Endothelial cell of umbilical vein (primary cell): Measurements from ENCODE around the gene BTBD19. TPM values are rescaled to one million over a fixed set of nuclear protein-coding genes. Genes with fewer than 3 reads are reported as not detected.
A peak's percentile ranks its signal among the peaks of the same experiment; 100 is the strongest.

Experiments
- BruUV-seq: library from RNA; stranded (reverse); fragments of 400-500 nt; replicated peaks from 2 replicates; lab custom pipeline; 2021; lab: Mats Ljungman, UMichigan
- CTCF ChIA-PET: fragments of 300-600, 350-600 bp; sonication (Branson Sonifier 250); formaldehyde crosslinking; loops from one replicate; lab custom pipeline; 2021; ENCODE audit warnings: antibody characterized with exemption, inconsistent platforms; lab: Charles Lee
- POLR2A ChIA-PET: fragments of 300-600, 350-600 bp; sonication (Branson Sonifier 250); formaldehyde crosslinking; loops from one replicate; lab custom pipeline; 2021; ENCODE audit warnings: antibody characterized with exemption, inconsistent platforms; lab: Charles Lee
- DNase-seq: peaks from one replicate; pipeline ENCODE4 v3.0.0-alpha.2; 2011; ENCODE audit warnings: low read depth, low spot score
- FAIRE-seq: peaks from 2 replicates; lab custom pipeline; 2011; peaks lifted over from hg19 to GRCh38; lab: Jason Lieb, UNC
- H2AFZ ChIP-seq: 2 replicates; pipeline ENCODE4 v1.6.0; 2012; ENCODE audit warnings: low read depth, low read length, control low read depth, inconsistent platforms
- H3K27ac ChIP-seq: 2 replicates; pipeline ENCODE4 v1.5.1; 2011; ENCODE audit warnings: low read depth, mild to moderate bottlenecking, control low read depth, low read length, moderate library complexity; ENCODE audit not compliant: insufficient read depth
- H3K27me3 ChIP-seq, 2 experiments: 2 replicates each; pipeline versions ENCODE4 v1.6.0 to v1.6.1; 2011; ENCODE audit warnings: low read length in 2 of 2, mixed read lengths in 1 of 2; ENCODE audit not compliant: control insufficient read depth in 2 of 2, insufficient read depth in 2 of 2
- H3K36me3 ChIP-seq, 2 experiments: 2 replicates in 1 of 2; 3 replicates in 1 of 2; pipeline ENCODE4 v1.5.1; 2011; ENCODE audit warnings: low read length in 2 of 2, mild to moderate bottlenecking in 1 of 2, moderate library complexity in 1 of 2; ENCODE audit not compliant: control insufficient read depth in 2 of 2, insufficient read depth in 2 of 2; ENCODE audit errors: extremely low read depth in 1 of 2
- H3K4me1 ChIP-seq: 3 replicates; pipeline ENCODE4 v1.5.1; 2011; ENCODE audit warnings: mild to moderate bottlenecking, low read length; ENCODE audit not compliant: control insufficient read depth, insufficient read depth; ENCODE audit errors: extremely low read depth
- H3K4me2 ChIP-seq: 2 replicates; pipeline ENCODE4 v1.6.1; 2011; ENCODE audit warnings: low read length, control low read depth, mixed read lengths; ENCODE audit not compliant: insufficient read depth
- H3K4me3 ChIP-seq, 3 experiments: fragments of 200-600 bp in 1 of 3; sonication (generic), shearing (Covaris generic) in 1 of 3; replicated peaks in 1 of 3; 2 replicates each; pipeline ENCODE4 v1.5.1; 2011 to 2016; ENCODE audit warnings: control low read depth in 3 of 3, low read length in 3 of 3, mild to moderate bottlenecking in 2 of 3, inconsistent platforms in 1 of 3, low read depth in 1 of 3, moderate library complexity in 1 of 3; ENCODE audit not compliant: insufficient read depth in 1 of 3
- H3K79me2 ChIP-seq: 2 replicates; pipeline ENCODE4 v1.6.0; 2012; ENCODE audit warnings: low read length, inconsistent platforms; ENCODE audit not compliant: control insufficient read depth, insufficient read depth
- H3K9ac ChIP-seq: replicated peaks from 2 replicates; pipeline ENCODE3; 2011; ENCODE audit warnings: low read length, control low read depth; ENCODE audit not compliant: insufficient read depth; ENCODE audit errors: extremely low read depth
- H3K9me1 ChIP-seq: replicated peaks from 3 replicates; pipeline ENCODE4 v1.6.0; 2011; ENCODE audit warnings: mild to moderate bottlenecking, low read length; ENCODE audit not compliant: control insufficient read depth, insufficient read depth; ENCODE audit errors: extremely low read depth
- H3K9me3 ChIP-seq: replicated peaks from 2 replicates; pipeline ENCODE4 v1.5.1; 2012; ENCODE audit warnings: low read length, inconsistent platforms; ENCODE audit not compliant: control insufficient read depth, insufficient read depth
- H4K20me1 ChIP-seq: replicated peaks from 2 replicates; pipeline ENCODE3; 2011; ENCODE audit warnings: mild to moderate bottlenecking, low read length; ENCODE audit not compliant: control insufficient read depth, insufficient read depth; ENCODE audit errors: extremely low read depth
- CTCF ChIP-seq, 2 donors: IDR thresholded peaks; 1 replicate in 1 of 2; 2 replicates in 1 of 2; pipeline ENCODE4 v1.5.1; 2011; ENCODE audit warnings: low read length in 2 of 2, mild to moderate bottlenecking in 2 of 2, moderate library complexity in 2 of 2, control low read depth in 1 of 2, inconsistent platforms in 1 of 2, low read depth in 1 of 2; ENCODE audit not compliant: insufficient read depth in 1 of 2; ENCODE audit errors: extremely low read depth in 1 of 2
- EZH2 ChIP-seq: IDR thresholded peaks from 2 replicates; pipeline ENCODE4 v1.6.1; 2012; ENCODE audit warnings: borderline replicate concordance, low read depth, mild to moderate bottlenecking, moderate library complexity, low read length, inconsistent platforms; ENCODE audit not compliant: severe bottlenecking
- FOS ChIP-seq: IDR thresholded peaks from 2 replicates; pipeline ENCODE4 v1.6.1; 2011; ENCODE audit warnings: mild to moderate bottlenecking, low read length, moderate library complexity, borderline replicate concordance; ENCODE audit not compliant: insufficient read depth
- GATA2 ChIP-seq: IDR thresholded peaks from 2 replicates; pipeline ENCODE4 v1.7.0; 2011; ENCODE audit warnings: low read depth, mild to moderate bottlenecking, moderate library complexity, mixed read lengths, low read length; ENCODE audit not compliant: insufficient read length, insufficient read depth
- JUN ChIP-seq: IDR thresholded peaks from 2 replicates; pipeline ENCODE4 v1.6.1; 2011; ENCODE audit warnings: borderline replicate concordance, low read depth; ENCODE audit not compliant: insufficient read length, insufficient read depth
- MAX ChIP-seq: IDR thresholded peaks from 2 replicates; pipeline ENCODE4 v1.6.1; 2011; ENCODE audit not compliant: insufficient read depth, insufficient read length
- MYC ChIP-seq: IDR thresholded peaks from one replicate; pipeline ENCODE4 v1.6.1; 2011; ENCODE audit warnings: mild to moderate bottlenecking, low read depth, low read length
- POLR2A ChIP-seq: IDR thresholded peaks from 2 replicates; pipeline ENCODE4 v1.6.1; 2012; ENCODE audit warnings: low read depth, mild to moderate bottlenecking, control low read depth, low read length
- POLR2AphosphoS5 ChIP-seq: IDR thresholded peaks from 2 replicates; pipeline ENCODE4 v1.6.1; 2012; ENCODE audit warnings: low read depth, mild to moderate bottlenecking, control low read depth, low read length, moderate library complexity; ENCODE audit not compliant: insufficient read depth
- dilution Hi-C: fragments of 300-500 bp; cut with MboI; formaldehyde crosslinking; loops from one replicate; pipeline ENCODE4 v1.15.0; 2019; ENCODE audit warnings: low sequenced_read_pairs; ENCODE audit not compliant: extremely low pct_ligation_motif_present
- intact Hi-C: fragments of 100-400 bp; cut with micrococcal nuclease; formaldehyde crosslinking; loops from one replicate; pipeline ENCODE4 v1.10.0; 2022
- polyA plus RNA-seq, 4 experiments: library from polyadenylated mRNA; depleted of rRNA in 3 of 4; stranded (reverse) in 3 of 4; unstranded in 1 of 4; fragments of >200 nt; gene quantifications; 2 replicates each; pipeline versions ENCODE4 v1.2.1 to v1.2.3, GENCODE V29; 2011 to 2012; ENCODE audit warnings: missing spikeins in 1 of 4
- total RNA-seq: library from RNA; stranded (reverse); gene quantifications from 2 replicates; pipeline ENCODE4 v1.2.3, GENCODE V29; 2021

The BTBD19 gene
- total and polyA plus RNA-seq, 2 donors (not counting 3 experiments of a cell fraction or from before 2014, with no cell fraction given) = 69.9 to 97.9 TPM

GRCh38 chr1:44811234-44811633 lies 2.9 kb downstream of the BTBD19 start:
- intact Hi-C loops (loop anchor here (1.0 kb wide), 1 partner anchor 8 kb away; no protein-coding TSS in a partner anchor), dilution Hi-C loops (no loop called here)
- DNase-seq (peak; percentile 34), FAIRE-seq (no peak)
- BruUV-seq = no TSS peak
- peak overlapping the region in 1 of 3 experiments; percentile 11 for H3K4me3 ChIP-seq
- H3K4me1 ChIP-seq = peaks cover 61% of the 10 kb centered on the region
- peak overlapping the region; percentile 54 for H3K4me2 ChIP-seq
- peak overlapping the region; percentile 70 for H3K27ac ChIP-seq
- H3K9me3 ChIP-seq = no peaks in the 10 kb centered on the region
- H2AFZ ChIP-seq = no peak overlapping the region
- no peaks in the 10 kb centered on the region for H3K27me3 ChIP-seq
- H3K79me2 ChIP-seq = peaks cover 28% of the 10 kb centered on the region
- peaks cover 7 to 17% of the 10 kb centered on the region in 2 experiments for H3K36me3 ChIP-seq
- H3K9ac ChIP-seq = peak overlapping the region; percentile 34
- no peak for TF ChIP-seq POLR2AphosphoS5
- TF ChIP-seq MAX = no peak
- TF ChIP-seq CTCF (IDR thresholded peaks at IDR 0.05; ENCODE audit: extremely low read depth in 1 of 2, insufficient read depth in 1 of 2, low read depth in 1 of 2, low read length in 2 of 2) = no peak
- no peak for TF ChIP-seq MYC
- no peak for TF ChIP-seq POLR2A
- TF ChIP-seq FOS = no peak
- no peak for TF ChIP-seq JUN
- TF ChIP-seq EZH2 = no peak
- TF ChIP-seq GATA2 = no peak
- H4K20me1 ChIP-seq = no peaks in the 10 kb centered on the region
- ChIA-PET CTCF (interaction anchor here (1.4 kb wide), 1 partner anchor 11 kb away, joined by 7 read pairs; the partner anchor contains the start of gene PLK3), POLR2A (interaction anchor here (4.3 kb wide), 1 partner anchor 11 kb away, joined by 75 read pairs; the partner anchor contains the start of gene PLK3)
- H3K9me1 ChIP-seq = no peaks in the 10 kb centered on the region
